ENCODE measurements around the gene ZNF837. TPM values are rescaled to one million over a fixed set of nuclear protein-coding genes. Genes with fewer than 3 reads are reported as not detected.
A peak's percentile ranks its signal among the peaks of the same experiment; 100 is the strongest.
"Not testable (repeated sequence)": the region's sequence is repeated elsewhere in the genome, so short reads cannot be mapped to it uniquely, and the experiment has no call there.

Gene ZNF837
- total RNA-seq, 1 donor from 2014 or later, result 0.52 TPM

DNA sequence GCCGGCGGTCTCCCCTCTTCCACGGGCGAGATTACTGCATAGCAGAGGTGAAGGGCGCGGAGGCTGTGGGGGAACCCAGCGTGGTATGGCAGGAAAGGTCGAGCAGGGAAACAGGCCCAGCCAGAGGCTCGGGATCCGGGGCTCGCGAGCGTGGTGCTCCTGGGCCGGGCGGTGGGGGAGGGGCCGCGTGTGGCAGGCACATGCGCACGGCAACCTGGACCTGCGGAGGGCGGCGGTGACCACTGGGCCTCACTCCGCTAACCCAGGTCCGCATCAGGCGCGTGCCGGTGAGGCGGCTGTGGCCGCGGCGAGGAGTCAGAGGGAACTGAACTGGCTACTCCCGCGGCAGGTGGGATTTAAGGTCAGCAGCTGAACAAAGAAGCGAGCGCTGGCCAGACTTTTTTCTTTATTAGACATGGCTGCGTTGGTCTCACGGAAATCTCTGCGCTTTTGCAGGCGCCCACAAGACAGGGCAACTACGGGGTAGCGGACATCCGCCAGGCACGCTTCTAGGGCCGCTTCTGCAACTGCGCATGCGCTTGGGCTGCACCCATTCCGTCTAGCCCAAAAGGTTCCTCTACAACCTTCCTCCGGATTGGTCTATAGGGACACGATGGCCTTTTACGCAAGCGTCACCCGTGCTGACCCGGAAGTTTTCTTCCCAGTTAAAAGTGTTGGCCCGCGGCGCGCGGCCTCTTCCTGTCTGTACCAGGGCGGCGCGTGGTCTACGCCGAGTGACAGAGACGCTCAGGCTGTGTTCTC, 5.9 kb upstream of the ZNF837 start, which contains the start of gene RPS5:
Gene RPS5, plus strand, starts transcription at position 694 of the 762 bp plus-strand sequence. CDS start 869 bp downstream, outside the sequence.
- Histone ChIP-seq H3K9me3 (ENCODE audit: control insufficient read depth in 3 of 3, low read length in 3 of 3) (no peaks in the 10 kb centered on the region), H3K27me3 (ENCODE audit: control insufficient read depth in 3 of 3, insufficient read depth in 3 of 3, low read length in 3 of 3) (no peaks in the 10 kb centered on the region), H3K27ac (ENCODE audit: low read depth, low read length) (peak within 1 kb of the TSS; percentile 98), H3K4me3 (ENCODE audit: low read length in 3 of 3) (peak within 1 kb of the TSS; percentile 71 to 95 (median 91)), H3K9ac (ENCODE audit: low read depth in 1 of 3, low read length in 3 of 3) (peak within 1 kb of the TSS; percentile 97 to 99 (median 98)), H3K4me1 (ENCODE audit: control insufficient read depth in 3 of 3, insufficient read depth in 3 of 3, low read length in 3 of 3) (peaks cover 25 to 37% (median 36%) of the 10 kb centered on the region in 3 donors), H3K36me3 (ENCODE audit: control insufficient read depth in 3 of 3, insufficient read depth in 3 of 3, low read length in 3 of 3) (peaks cover 7 to 11% (median 9%) of the 10 kb centered on the region in 3 donors)

GRCh38 chr19:58385891-58386575, 5.2 kb upstream of the ZNF837 start:
- peak overlapping the region; percentile 71 to 95 (median 91) for H3K4me3 ChIP-seq (ENCODE audit: low read length in 3 of 3)
- H3K36me3 ChIP-seq (ENCODE audit: control insufficient read depth in 3 of 3, insufficient read depth in 3 of 3, low read length in 3 of 3), result peaks cover 7 to 11% (median 9%) of the 10 kb centered on the region in 3 donors
- no peaks in the 10 kb centered on the region for H3K9me3 ChIP-seq (ENCODE audit: control insufficient read depth in 3 of 3, low read length in 3 of 3)
- peaks cover 29 to 40% (median 38%) of the 10 kb centered on the region in 3 donors for H3K4me1 ChIP-seq (ENCODE audit: control insufficient read depth in 3 of 3, insufficient read depth in 3 of 3, low read length in 3 of 3)
- H3K27ac ChIP-seq (ENCODE audit: low read depth, low read length), result peak overlapping the region; percentile 98
- peak overlapping the region; percentile 97 to 99 (median 98) for H3K9ac ChIP-seq (ENCODE audit: low read depth in 1 of 3, low read length in 3 of 3)
- H3K27me3 ChIP-seq (ENCODE audit: control insufficient read depth in 3 of 3, insufficient read depth in 3 of 3, low read length in 3 of 3), result no peaks in the 10 kb centered on the region

- H3K27ac ChIP-seq (ENCODE audit: low read depth, low read length), result peak overlapping the region; percentile 98
- H3K4me3 ChIP-seq (ENCODE audit: low read length in 3 of 3), result peak overlapping the region; percentile 71 to 95 (median 91)
- H3K9me3 ChIP-seq (ENCODE audit: control insufficient read depth in 3 of 3, low read length in 3 of 3), result no peaks in the 10 kb centered on the region
- peaks cover 7 to 11% (median 9%) of the 10 kb centered on the region in 3 donors for H3K36me3 ChIP-seq (ENCODE audit: control insufficient read depth in 3 of 3, insufficient read depth in 3 of 3, low read length in 3 of 3)
- no peaks in the 10 kb centered on the region for H3K27me3 ChIP-seq (ENCODE audit: control insufficient read depth in 3 of 3, insufficient read depth in 3 of 3, low read length in 3 of 3)
- peak overlapping the region; percentile 97 to 99 (median 98) for H3K9ac ChIP-seq (ENCODE audit: low read depth in 1 of 3, low read length in 3 of 3)
- peaks cover 30 to 41% (median 40%) of the 10 kb centered on the region in 3 donors for H3K4me1 ChIP-seq (ENCODE audit: control insufficient read depth in 3 of 3, insufficient read depth in 3 of 3, low read length in 3 of 3)
These were observed 4.6 kb upstream of the ZNF837 start for GRCh38 chr19:58385313-58385890.

DNA sequence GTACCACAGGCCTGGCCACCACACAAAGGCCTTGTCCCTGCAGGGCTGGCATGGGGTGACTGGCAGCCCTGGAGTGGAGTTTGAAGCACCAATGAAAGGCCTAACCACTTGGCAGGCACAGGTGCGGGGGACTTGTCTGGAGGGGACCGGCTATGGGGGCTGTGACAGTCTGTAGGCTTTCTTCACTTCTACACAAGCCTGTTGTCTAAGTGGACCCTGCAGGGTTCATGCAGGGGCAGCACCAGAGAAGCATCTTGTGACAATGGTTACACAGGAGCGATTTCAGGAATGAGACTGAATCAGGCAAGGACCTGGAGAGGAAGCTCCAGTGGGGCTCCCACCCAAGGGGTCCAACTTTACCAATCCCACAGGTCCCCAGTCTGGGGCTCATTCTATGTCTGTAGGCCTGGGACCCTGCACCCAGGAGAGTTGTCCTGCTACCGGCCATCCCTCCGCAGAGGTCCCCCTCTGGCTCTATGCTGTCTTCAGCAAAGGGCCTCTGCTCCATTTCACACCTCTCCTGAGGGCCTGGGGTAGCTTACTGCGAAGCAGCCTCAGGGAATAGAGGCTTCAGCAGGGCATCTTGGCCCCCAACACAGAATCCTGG, 2.3 kb upstream of the ZNF837 start:
- H3K9ac ChIP-seq (ENCODE audit: low read depth in 1 of 3, low read length in 3 of 3), result no peak overlapping the region
- no peak overlapping the region for H3K27ac ChIP-seq (ENCODE audit: low read depth, low read length)
- no peak overlapping the region for H3K4me3 ChIP-seq (ENCODE audit: low read length in 3 of 3)
- H3K4me1 ChIP-seq (ENCODE audit: control insufficient read depth in 3 of 3, insufficient read depth in 3 of 3, low read length in 3 of 3), result peaks cover 41 to 54% (median 51%) of the 10 kb centered on the region in 3 donors
- no peaks in the 10 kb centered on the region for H3K27me3 ChIP-seq (ENCODE audit: control insufficient read depth in 3 of 3, insufficient read depth in 3 of 3, low read length in 3 of 3)
- peaks cover under 1 to 2% (median under 1%) of the 10 kb centered on the region in 3 donors for H3K36me3 ChIP-seq (ENCODE audit: control insufficient read depth in 3 of 3, insufficient read depth in 3 of 3, low read length in 3 of 3)
- H3K9me3 ChIP-seq (ENCODE audit: control insufficient read depth in 3 of 3, low read length in 3 of 3), result no peaks in the 10 kb centered on the region

DNA sequence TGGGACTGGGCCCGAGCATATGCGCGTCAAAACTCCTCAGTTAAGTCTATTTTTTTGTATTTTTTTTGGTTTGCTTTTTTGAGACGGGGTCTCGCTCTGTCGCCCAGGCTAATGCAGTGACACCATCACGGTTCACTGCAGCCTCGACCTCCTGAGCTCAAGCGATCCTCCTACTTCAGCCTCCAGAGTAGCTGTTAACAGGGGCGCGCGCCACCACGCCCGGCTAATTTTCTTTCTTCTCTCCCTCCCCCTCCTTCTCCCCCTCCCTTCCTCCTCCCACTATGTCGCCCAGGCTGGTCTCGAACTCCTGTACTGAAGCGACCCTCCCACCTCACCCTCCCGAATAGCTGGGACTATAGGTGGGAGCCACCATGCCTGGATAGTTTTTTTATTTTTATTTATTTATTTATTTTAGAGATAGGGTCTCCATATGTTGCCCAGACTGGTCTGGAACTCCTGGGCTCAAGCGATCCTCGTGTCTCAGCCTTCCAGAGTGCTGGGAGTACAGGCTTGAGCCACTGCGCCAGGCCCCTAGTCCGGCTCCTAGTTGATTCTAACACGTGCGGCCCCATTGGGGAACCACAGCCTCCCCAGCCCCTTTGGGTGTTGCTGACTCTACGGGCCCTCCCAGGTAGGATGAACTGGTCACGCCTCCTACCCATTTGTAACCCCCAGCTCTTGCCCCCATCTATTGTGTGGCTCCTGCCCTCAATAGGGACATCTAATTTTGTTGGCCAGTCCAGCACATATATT, 806 bp upstream of the ZNF837 start:
- no peaks in the 10 kb centered on the region for H3K27me3 ChIP-seq (ENCODE audit: control insufficient read depth in 3 of 3, insufficient read depth in 3 of 3, low read length in 3 of 3)
- peaks cover 34 to 46% (median 44%) of the 10 kb centered on the region in 3 donors for H3K4me1 ChIP-seq (ENCODE audit: control insufficient read depth in 3 of 3, insufficient read depth in 3 of 3, low read length in 3 of 3)
- H3K9ac ChIP-seq (ENCODE audit: low read depth in 1 of 3, low read length in 3 of 3), result peak overlapping the region; percentile 69 to 94 (median 89)

DNA sequence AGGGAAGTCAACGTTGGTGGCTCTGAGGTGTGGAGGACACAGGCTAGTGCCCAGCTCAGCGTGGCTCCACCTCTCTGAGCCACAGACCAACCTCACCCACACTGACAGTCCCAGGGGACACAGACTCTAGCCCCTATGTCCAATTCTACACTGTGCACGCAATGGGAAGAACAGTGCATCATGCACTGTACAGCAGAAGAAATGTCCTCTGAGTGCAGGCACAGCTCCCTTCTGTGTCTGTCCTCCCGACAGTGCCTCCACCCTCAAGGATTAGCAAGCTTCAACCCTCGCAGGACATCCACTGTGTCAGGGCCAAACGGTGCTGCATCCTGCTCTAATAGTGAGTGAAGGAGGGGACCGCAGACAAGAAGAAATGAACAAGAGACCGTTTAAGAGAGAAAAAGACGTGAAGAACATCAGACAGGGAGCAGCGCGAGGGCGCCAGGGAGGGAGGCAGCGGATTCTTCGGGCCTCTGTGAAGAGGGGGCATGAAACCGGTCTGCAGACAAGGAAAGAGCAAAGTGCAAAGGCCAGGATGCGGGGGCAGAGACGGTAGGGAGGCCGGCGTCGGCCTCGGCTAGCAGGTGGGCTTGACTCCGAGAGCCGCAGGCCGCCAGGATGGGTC, 681 bp downstream of the ZNF837 start:
- Histone ChIP-seq H3K36me3 (ENCODE audit: control insufficient read depth in 3 of 3, insufficient read depth in 3 of 3, low read length in 3 of 3) (no peaks in the 10 kb centered on the region), H3K9ac (ENCODE audit: low read depth in 1 of 3, low read length in 3 of 3) (peak overlapping the region; percentile 83 to 94 (median 89)), H3K27ac (ENCODE audit: low read depth, low read length) (peak overlapping the region; percentile 85), H3K27me3 (ENCODE audit: control insufficient read depth in 3 of 3, insufficient read depth in 3 of 3, low read length in 3 of 3) (no peaks in the 10 kb centered on the region), H3K4me3 (ENCODE audit: low read length in 3 of 3) (peak overlapping the region; percentile 90 to 94 (median 90)), H3K9me3 (ENCODE audit: control insufficient read depth in 3 of 3, low read length in 3 of 3) (no peaks in the 10 kb centered on the region), H3K4me1 (ENCODE audit: control insufficient read depth in 3 of 3, insufficient read depth in 3 of 3, low read length in 3 of 3) (peaks cover 24 to 31% (median 30%) of the 10 kb centered on the region in 3 donors)

More for the DNA sequence above, 806 bp upstream of the ZNF837 start:
- H3K9me3 ChIP-seq (ENCODE audit: control insufficient read depth in 3 of 3, low read length in 3 of 3), result no peaks in the 10 kb centered on the region
- H3K4me3 ChIP-seq (ENCODE audit: low read length in 3 of 3), result peak overlapping the region; percentile 90 to 94 (median 90)
- peak overlapping the region; percentile 85 for H3K27ac ChIP-seq (ENCODE audit: low read depth, low read length)
- no peaks in the 10 kb centered on the region for H3K36me3 ChIP-seq (ENCODE audit: control insufficient read depth in 3 of 3, insufficient read depth in 3 of 3, low read length in 3 of 3)

GRCh38 chr19:58379246-58379645, 1.6 kb downstream of the ZNF837 start:
- H3K4me3 ChIP-seq (ENCODE audit: low read length in 3 of 3), result peak overlapping the region in 2 of 3 donors; percentile 49 to 90
- no peak overlapping the region for H3K27ac ChIP-seq (ENCODE audit: low read depth, low read length)
- H3K27me3 ChIP-seq (ENCODE audit: control insufficient read depth in 3 of 3, insufficient read depth in 3 of 3, low read length in 3 of 3), result no peaks in the 10 kb centered on the region

DNA sequence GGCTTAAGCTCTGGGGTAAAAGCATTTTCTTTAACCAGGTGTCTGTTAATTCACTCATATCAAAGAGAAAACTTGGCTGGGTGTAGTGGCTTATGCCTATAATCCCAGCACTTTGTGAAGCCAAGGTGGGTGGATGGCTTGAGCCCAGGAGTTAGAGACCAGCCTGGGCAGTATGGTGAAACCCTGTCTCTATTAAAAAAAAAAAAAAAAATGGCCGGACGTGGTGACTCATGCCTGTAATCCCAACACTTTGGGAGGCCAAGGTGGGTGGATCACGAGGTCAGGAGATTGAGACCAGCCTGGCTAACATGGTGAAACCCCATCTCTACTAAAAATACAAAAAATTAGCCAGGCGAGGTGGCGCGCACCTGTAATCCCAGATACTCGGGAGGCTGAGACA, 4.1 kb downstream of the ZNF837 start:
- H3K4me1 ChIP-seq (ENCODE audit: control insufficient read depth in 3 of 3, insufficient read depth in 3 of 3, low read length in 3 of 3), result peaks cover 17 to 20% (median 19%) of the 10 kb centered on the region in 3 donors
- H3K27ac ChIP-seq (ENCODE audit: low read depth, low read length); H3K9me3 ChIP-seq (ENCODE audit: control insufficient read depth in 3 of 3, low read length in 3 of 3); H3K9ac ChIP-seq (ENCODE audit: low read depth in 1 of 3, low read length in 3 of 3); H3K4me3 ChIP-seq (ENCODE audit: low read length in 3 of 3); H3K36me3 ChIP-seq (ENCODE audit: control insufficient read depth in 3 of 3, insufficient read depth in 3 of 3, low read length in 3 of 3); H3K27me3 ChIP-seq (ENCODE audit: control insufficient read depth in 3 of 3, insufficient read depth in 3 of 3, low read length in 3 of 3): not testable (repeated sequence)

More at GRCh38 chr19:58379246-58379645, 1.6 kb downstream of the ZNF837 start:
- H3K9me3 ChIP-seq (ENCODE audit: control insufficient read depth in 3 of 3, low read length in 3 of 3), result no peaks in the 10 kb centered on the region
- peaks cover 24 to 26% (median 24%) of the 10 kb centered on the region in 3 donors for H3K4me1 ChIP-seq (ENCODE audit: control insufficient read depth in 3 of 3, insufficient read depth in 3 of 3, low read length in 3 of 3)
- H3K36me3 ChIP-seq (ENCODE audit: control insufficient read depth in 3 of 3, insufficient read depth in 3 of 3, low read length in 3 of 3), result no peaks in the 10 kb centered on the region
- no peak overlapping the region for H3K9ac ChIP-seq (ENCODE audit: low read depth in 1 of 3, low read length in 3 of 3)
